NCI-H1105 (cell line): ENCODE results near the gene PRKD1.
"Not testable (repeated sequence)": the region's sequence is repeated elsewhere in the genome, so short reads cannot be mapped to it uniquely, and the experiment has no call there.

Source experiments
- DNase-seq: peaks from one replicate; lab custom pipeline; 2025; lab: John Stamatoyannopoulos, UW

PRKD1 gene

GRCh38 chr14:29798811-29799210, 128.8 kb downstream of the PRKD1 start:
- DNase-seq, result no peak

- no peak for DNase-seq
These were observed 129.5 kb downstream of the PRKD1 start for GRCh38 chr14:29798108-29798663.

- DNase-seq, result no peak
These were observed 130.8 kb downstream of the PRKD1 start for GRCh38 chr14:29796853-29797252.

GRCh38 chr14:29789475-29789874, 138.2 kb downstream of the PRKD1 start:
- DNase-seq, result no peak

GRCh38 chr14:29788093-29788492, 139.6 kb downstream of the PRKD1 start:
- DNase-seq, result no peak

- no peak for DNase-seq
These were observed 144.1 kb downstream of the PRKD1 start for GRCh38 chr14:29783556-29783955.

GRCh38 chr14:29782041-29782440, 145.6 kb downstream of the PRKD1 start:
- DNase-seq, result no peak

- not testable (repeated sequence) for DNase-seq
These were observed 150.5 kb downstream of the PRKD1 start for GRCh38 chr14:29777142-29777541.

GRCh38 chr14:29773990-29774389, 153.7 kb downstream of the PRKD1 start:
- no peak for DNase-seq

GRCh38 chr14:29763342-29763858, 164.2 kb downstream of the PRKD1 start:
- no peak for DNase-seq

- no peak for DNase-seq
These were observed 167.9 kb downstream of the PRKD1 start for GRCh38 chr14:29759521-29760340.

GRCh38 chr14:29757711-29758233, 169.9 kb downstream of the PRKD1 start:
- no peak for DNase-seq

- no peak for DNase-seq
These were observed 170.4 kb downstream of the PRKD1 start for GRCh38 chr14:29757188-29757680.

- no peak for DNase-seq
These were observed 171.6 kb downstream of the PRKD1 start for GRCh38 chr14:29756019-29756385.

- DNase-seq, result no peak
These were observed 172.2 kb downstream of the PRKD1 start for GRCh38 chr14:29755311-29756018.

- no peak for DNase-seq
These were observed 173.5 kb downstream of the PRKD1 start for GRCh38 chr14:29754134-29754533.

- no peak for DNase-seq
These were observed 175.3 kb downstream of the PRKD1 start for GRCh38 chr14:29752221-29752923.

GRCh38 chr14:29749829-29750228, 177.8 kb downstream of the PRKD1 start:
- DNase-seq, result no peak

GRCh38 chr14:29749327-29749726, 178.3 kb downstream of the PRKD1 start:
- DNase-seq, result no peak

GRCh38 chr14:29745863-29746262, 181.8 kb downstream of the PRKD1 start:
- DNase-seq, result no peak

GRCh38 chr14:29743531-29743930, 184.1 kb downstream of the PRKD1 start:
- DNase-seq, result no peak

- DNase-seq, result no peak
These were observed 185.7 kb downstream of the PRKD1 start for GRCh38 chr14:29741909-29742401.
